ENCODE measurements around the gene GTF2E1.

DNA sequence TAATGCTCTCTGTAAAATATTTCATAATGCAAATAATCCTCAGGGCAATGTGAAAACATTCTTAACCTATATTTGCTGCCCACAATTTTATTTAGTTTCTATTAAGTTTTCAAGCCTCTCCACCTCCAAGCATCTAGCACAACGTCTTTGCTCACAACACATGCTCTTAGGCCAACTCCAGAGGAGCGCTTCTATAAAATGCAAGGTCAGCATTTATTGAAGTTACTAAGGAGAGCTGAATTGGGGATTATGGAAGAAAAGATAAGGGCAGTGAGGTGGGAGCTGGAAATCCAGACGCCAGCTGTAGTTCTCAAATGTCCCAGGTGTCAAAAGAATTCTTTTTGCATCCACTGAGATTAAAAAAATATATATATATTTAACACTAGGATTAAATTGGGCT lies 1.2 kb upstream of the GTF2E1 start:
- TF ChIP-seq CTCF (conservative IDR thresholded peaks at IDR 0.05): no peak
- TF ChIP-seq EZH2 (IDR thresholded peaks at IDR 0.05; ENCODE audit: low read depth): no peak

Measured in PC-9 (cell line).